T follicular helper cell (primary cell): ENCODE measurements around the gene WDR17.

ENCODE experiments used
- DNase-seq: peaks from one replicate; pipeline ENCODE4 v3.0.0-alpha.2; 2020; ENCODE audit warnings: low read depth

The WDR17 gene

GRCh38 chr4:176099314-176099713, 33.7 kb downstream of the WDR17 start:
- DNase-seq, result no peak

- DNase-seq, result no peak
Observed at GRCh38 chr4:176102414-176103063, 36.9 kb downstream of the WDR17 start.

GRCh38 chr4:176107695-176108094, 42.1 kb downstream of the WDR17 start:
- DNase-seq, result no peak

GRCh38 chr4:176123710-176124407, 58.2 kb downstream of the WDR17 start:
- DNase-seq, result no peak

GRCh38 chr4:176125063-176125462, 59.4 kb downstream of the WDR17 start:
- no peak for DNase-seq

GRCh38 chr4:176134670-176135069, 69.0 kb downstream of the WDR17 start:
- no peak for DNase-seq

GRCh38 chr4:176137631-176138030, 72.0 kb downstream of the WDR17 start:
- DNase-seq, result no peak

GRCh38 chr4:176139518-176139917, 73.9 kb downstream of the WDR17 start:
- DNase-seq, result no peak

- DNase-seq, result no peak
Observed at GRCh38 chr4:176142253-176142652, 76.6 kb downstream of the WDR17 start.

GRCh38 chr4:176149680-176150355, 84.2 kb downstream of the WDR17 start:
- DNase-seq, result no peak

- DNase-seq, result no peak
Observed at GRCh38 chr4:176150356-176150682, 84.7 kb downstream of the WDR17 start.

- DNase-seq, result no peak
Observed at GRCh38 chr4:176150704-176151103, 85.1 kb downstream of the WDR17 start.

GRCh38 chr4:176153124-176153523, 87.5 kb downstream of the WDR17 start:
- DNase-seq, result no peak

- DNase-seq, result no peak
Observed at GRCh38 chr4:176156656-176157055, 91.0 kb downstream of the WDR17 start.

- DNase-seq, result no peak
Observed at GRCh38 chr4:176163041-176163440, 97.4 kb downstream of the WDR17 start.

GRCh38 chr4:176185051-176185450, 119.4 kb downstream of the WDR17 start:
- DNase-seq, result no peak

- no peak for DNase-seq
Observed at GRCh38 chr4:176186067-176186466, 120.4 kb downstream of the WDR17 start.

- DNase-seq, result no peak
Observed at GRCh38 chr4:176186671-176187395, 121.2 kb downstream of the WDR17 start.

GRCh38 chr4:176187624-176188023, 122.0 kb downstream of the WDR17 start:
- no peak for DNase-seq

GRCh38 chr4:176188654-176189053, 123.0 kb downstream of the WDR17 start:
- no peak for DNase-seq

- DNase-seq, result no peak
Observed at GRCh38 chr4:176189891-176190795, 124.5 kb downstream of the WDR17 start.

- no peak for DNase-seq
Observed at GRCh38 chr4:176191974-176192373, 126.3 kb downstream of the WDR17 start.
